NK-92 (cell line): ENCODE results near the gene TGIF2.

Experiments used
- DNase-seq: peaks from one replicate; lab custom pipeline; 2025; ENCODE audit not compliant: unreplicated experiment; lab: John Stamatoyannopoulos, UW

Gene TGIF2

DNA sequence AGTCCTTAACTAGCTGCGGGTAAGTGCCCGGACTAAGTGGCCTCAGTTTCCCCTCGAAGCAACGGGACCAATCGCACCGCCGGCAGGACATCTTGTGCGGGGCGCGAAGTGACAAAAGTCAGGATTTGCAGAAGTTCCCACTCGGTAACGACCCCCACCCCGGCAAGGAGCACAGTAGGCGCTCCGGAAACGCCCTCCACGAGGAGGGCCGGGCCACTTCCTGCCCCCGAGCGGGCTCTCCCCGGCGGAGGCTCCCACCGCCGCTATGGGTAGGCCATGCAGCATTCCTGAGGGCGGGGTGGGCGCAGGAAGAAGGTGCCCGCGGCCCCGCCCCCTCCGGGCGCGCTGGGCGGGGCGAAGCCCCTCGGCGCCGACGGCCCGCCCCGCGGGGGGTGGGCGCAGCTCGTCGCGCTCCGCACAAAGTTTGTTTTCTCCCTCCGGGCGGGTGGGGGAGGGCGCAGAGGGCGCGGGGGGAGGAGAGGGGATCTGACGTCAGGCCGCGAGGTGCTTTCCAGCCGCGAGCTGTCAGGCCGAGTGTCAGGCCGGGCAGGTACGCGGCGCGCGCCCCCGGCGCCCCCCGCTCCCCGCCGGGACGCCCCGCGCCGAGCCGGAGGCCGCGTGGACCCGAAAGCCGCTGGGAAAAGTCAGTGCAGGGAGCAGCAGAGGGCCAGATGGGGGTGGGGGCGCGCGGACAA is at the start of gene TGIF2:
TSS of gene TGIF2 (plus strand) at position 495 of the 695 bp plus-strand sequence. CDS start 5,178 bp downstream, outside the sequence.
- peak; percentile 62 for DNase-seq

- DNase-seq, result no peak
Observed at GRCh38 chr20:36525620-36526365, 47.6 kb upstream of the TGIF2 start.

DNA sequence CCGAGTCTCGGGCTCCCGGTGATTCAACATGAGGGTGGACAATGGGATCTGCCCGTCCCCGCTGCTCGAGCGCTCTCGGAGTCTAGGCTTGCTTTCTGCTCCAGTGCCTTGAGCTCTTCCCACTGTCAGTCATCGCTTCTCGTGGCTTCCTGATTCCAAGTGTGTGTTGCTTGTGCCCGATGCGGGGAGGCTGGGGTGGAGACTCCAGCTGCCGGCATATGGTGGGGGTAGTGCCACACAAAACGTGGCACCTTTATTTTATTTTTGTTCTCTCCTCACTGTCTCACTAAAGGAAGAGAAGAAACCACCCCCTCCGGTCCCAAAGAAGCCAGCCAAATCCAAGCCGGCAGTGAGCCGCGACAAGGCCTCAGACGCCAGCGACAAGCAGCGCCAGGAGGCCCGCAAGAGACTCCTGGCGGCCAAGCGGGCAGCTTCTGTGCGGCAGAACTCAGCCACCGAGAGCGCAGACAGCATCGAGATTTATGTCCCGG is 46.8 kb upstream of the TGIF2 start:
- DNase-seq, result no peak

DNA sequence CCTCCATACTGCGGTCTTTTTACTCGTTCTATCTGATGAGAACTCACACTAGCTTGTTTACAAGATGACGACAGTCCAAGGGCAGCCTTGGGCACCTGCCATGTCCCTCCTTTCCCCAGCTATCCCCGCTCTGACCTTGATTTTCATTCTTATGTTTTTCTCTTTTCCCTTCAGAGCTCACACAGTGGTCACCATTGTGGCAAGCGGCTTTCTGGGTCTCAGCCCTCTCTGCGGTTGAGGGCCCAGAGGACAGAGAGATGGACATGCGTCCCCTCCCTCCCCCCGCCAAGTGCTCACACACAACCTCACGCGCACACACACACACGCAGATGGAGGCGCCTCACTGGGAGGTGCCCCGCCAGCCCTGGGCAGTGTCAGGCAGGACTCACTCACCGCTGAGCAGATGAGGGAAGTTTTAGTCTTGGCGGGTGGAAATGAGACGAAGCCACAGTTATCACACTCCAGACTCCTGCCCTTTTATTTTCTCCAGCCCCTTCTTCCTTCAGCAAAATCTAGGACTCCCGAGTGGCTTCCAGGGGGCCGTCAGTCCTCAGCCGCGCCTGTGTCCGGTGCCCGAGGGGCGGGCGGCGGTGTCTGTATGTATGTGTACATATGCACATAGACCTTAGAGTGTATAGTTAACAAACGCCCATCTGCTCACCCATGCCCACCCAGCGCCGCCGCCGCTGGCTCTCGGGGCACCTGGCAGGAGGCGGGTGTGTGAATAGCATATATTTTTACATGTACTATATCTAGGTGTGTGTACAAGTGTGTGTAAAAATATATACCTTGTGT is 45.9 kb upstream of the TGIF2 start:
- no peak for DNase-seq

- no peak for DNase-seq
Observed at GRCh38 chr20:36528176-36528874, 45.1 kb upstream of the TGIF2 start.

GRCh38 chr20:36528875-36529417 is 44.5 kb upstream of the TGIF2 start:
- no peak for DNase-seq

DNA sequence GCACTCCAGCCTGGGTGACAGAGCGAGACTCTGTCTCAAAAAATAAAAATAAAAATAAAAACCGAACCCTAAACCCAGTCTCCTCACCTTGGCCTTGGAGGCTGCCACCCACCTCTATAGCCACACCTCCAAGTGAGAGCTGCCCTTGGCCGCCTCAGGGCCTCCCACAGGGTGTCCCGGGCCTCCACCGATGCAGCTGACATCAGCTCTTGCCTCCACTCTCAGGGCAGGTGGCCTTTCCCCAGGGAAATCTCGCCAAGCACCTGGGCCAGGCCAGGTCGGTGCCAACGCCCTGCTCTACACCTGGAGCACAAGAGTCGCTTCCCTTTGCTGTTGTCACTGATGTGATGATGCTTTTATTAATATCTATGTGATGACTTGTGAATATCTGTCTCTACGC is 41.0 kb upstream of the TGIF2 start:
- no peak for DNase-seq

DNA sequence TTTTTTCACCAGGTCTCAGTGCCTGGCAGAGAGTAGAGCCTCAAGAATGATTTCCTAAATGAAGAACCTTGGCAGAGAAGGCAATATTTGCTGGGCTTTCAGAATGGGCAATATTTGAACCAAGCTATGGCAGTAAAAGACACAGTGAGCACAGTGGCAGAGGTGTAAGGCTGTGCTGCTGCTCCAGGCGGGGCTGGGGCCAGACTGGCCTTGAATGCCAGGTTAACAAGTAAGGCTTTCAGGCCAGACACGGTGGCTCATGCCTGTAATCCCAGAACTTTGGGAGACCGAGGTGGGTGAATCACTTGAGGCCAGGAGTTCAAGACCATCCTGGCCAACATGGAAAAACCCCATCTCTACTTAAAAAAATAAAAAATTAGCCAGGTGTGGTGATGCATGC is 40.6 kb upstream of the TGIF2 start:
- DNase-seq, result no peak

DNA sequence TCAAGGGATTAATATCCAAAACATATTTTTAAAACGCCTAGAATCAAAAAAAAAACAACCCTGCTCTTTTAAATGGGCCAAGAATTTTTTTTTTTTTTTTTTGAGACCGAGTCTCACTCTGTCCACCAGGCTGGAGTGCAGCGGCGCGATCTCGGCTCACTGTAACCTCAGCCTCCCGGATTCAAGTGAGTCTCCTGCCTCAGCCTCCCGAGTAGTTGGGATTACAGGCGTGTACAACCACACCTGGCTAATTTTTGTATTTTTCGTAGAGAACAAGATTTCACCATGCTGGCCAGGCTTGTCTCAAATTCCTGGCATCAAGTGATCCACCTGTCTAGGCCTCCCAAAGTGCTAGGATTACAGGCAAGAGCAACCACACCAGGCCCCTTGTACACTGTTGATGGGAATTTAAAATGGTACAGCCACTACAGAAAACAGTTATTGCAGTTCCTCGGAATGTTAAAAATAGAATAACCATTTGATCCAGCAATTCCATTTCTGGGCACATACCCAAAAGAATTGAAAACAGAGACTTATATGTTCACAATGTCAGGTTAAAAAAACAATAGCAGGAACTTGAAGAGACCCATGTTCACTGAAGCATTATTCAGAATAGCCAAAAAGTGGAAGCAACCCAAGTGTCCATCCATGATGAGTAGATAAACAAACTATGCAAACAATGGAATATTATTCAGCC is 35.2 kb upstream of the TGIF2 start:
- no peak for DNase-seq

DNA sequence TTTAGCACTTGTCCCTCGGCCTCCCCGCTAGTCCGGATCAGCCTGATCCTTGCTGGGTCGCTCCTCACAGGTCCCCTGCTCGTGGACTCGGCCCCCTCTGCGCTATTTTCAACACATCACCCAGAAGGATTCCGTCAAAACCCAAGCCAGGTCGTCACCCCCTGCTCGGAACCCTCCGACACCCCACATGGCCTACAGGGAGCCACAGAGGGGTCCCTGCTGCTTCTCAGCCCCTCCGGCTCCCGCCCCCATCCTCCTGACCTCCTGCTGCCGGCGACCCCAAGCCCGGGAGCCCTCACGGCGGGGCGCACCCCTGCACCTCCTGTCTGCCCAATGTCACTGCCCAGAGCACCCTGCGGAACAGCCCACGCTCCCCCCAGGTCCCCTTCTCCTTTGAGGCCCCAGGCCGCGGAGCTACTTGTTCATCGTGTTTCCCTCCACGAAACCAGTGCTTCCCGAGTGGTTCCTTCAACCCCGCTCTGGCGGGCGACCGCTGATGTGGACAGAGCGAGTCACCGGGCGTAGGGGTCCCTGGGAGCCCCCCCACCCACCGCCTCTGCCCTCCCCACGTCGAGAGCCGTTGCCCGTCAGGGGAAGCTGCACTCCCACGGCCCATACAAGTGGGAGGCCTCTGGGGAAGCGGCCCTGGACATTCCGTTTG is 32.7 kb upstream of the TGIF2 start:
- no peak for DNase-seq

- no peak for DNase-seq
Observed at GRCh38 chr20:36541227-36541767, 32.1 kb upstream of the TGIF2 start, which contains the start of gene MYL9. Gene MYL9, plus strand, starts transcription at chr20:36541519. Its CDS starts 3,366 bp downstream, at chr20:36544885.

- DNase-seq, result no peak
Observed at GRCh38 chr20:36541768-36542488, 31.5 kb upstream of the TGIF2 start.

DNA sequence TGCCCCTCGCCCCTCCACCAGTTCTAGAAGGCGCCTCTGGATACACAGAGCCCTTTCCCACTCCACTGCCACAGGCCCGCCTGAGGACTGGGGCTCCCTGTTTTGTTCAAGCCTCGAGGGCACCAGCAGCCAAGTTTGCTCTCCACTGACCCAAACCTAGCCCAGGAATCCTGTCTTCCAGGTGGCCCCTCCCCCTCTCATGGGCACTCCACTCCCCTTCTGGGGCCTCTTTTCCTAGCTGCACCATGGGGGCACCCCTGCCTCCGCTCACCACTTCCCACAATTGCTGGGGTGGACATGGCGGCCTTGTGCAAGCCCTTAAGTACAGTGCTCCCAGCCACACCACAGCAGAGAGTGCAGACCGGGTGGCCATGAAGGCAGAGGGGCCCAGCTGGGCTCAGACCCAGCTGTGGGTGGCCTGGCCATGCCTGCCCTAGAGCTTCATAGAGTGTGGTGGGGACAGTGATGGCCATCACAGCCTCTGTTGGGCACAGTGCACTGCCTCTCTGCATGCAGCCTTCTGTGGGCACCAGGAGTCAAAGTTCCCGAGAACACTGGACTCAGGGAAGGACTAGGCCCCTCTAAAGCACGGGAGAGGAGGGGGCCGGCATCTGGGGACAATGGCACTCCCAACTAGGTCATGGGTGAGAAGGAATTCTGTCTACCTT is 30.7 kb upstream of the TGIF2 start:
- DNase-seq, result no peak

DNA sequence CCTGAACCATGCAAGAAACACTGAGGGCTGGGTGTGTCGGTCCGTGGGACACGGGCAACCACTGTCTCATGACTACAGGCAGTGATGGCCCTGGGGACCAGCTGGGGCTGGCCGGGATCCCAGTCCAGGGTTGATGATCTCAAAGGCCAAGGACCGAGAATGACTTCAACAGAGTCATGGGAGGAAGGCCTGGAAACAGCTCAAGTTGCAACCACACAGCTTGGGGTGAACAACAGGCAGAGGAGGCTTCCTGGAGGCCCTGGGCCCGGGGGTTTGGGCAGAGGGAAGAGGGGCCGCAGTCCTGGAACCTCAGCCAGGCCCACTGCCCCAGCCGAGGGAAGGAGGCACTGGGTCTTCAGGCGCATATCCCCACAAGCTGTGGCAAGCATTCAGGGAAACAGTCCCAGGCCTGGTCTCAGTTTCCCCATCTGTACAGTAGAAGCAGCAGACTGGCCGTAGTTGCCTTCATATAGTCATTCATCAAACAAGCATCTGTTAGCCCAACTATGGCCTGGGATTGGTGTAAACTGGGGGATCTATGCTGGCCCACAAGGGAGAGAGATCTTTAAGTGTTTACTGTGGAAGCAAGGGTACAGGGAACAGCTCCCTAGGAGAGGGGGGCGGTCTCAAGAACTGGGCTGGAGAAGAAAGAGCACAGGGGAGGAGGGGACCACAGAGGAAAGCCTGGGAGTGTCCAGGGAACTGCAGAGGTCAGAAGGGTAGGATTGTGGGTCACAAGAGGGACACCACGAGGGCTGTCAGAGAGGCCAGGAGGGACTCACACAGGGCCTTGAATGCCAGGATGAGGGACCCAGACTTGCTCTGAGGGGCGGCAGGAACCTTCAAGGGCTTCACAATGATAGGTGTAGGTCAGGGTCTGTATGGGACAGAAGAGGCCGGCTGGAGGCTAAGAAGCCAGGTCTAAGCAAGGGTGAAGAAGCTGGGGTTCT is 29.9 kb upstream of the TGIF2 start:
- DNase-seq, result no peak

GRCh38 chr20:36544134-36545018 is 29.0 kb upstream of the TGIF2 start:
- DNase-seq, result no peak
